COLO668 (cell line): ENCODE measurements around the gene ALK.

Source experiments
- DNase-seq: peaks from one replicate; lab custom pipeline; 2025; ENCODE audit not compliant: unreplicated experiment; lab: John Stamatoyannopoulos, UW

Gene ALK

GRCh38 chr2:29504746-29505145, 416.6 kb downstream of the ALK start:
- no peak for DNase-seq

GRCh38 chr2:29502460-29502911, 418.9 kb downstream of the ALK start:
- no peak for DNase-seq

- DNase-seq, result no peak
Observed at GRCh38 chr2:29497375-29497774, 424.0 kb downstream of the ALK start.

- DNase-seq, result no peak
Observed at GRCh38 chr2:29496198-29496597, 425.2 kb downstream of the ALK start.

- no peak for DNase-seq
Observed at GRCh38 chr2:29495536-29496060, 425.8 kb downstream of the ALK start.

- no peak for DNase-seq
Observed at GRCh38 chr2:29495068-29495467, 426.3 kb downstream of the ALK start.

GRCh38 chr2:29492701-29493100, 428.7 kb downstream of the ALK start:
- no peak for DNase-seq

GRCh38 chr2:29490045-29490444, 431.3 kb downstream of the ALK start:
- DNase-seq, result no peak

- no peak for DNase-seq
Observed at GRCh38 chr2:29489568-29489967, 431.8 kb downstream of the ALK start.

- no peak for DNase-seq
Observed at GRCh38 chr2:29487967-29488555, 433.3 kb downstream of the ALK start.

- no peak for DNase-seq
Observed at GRCh38 chr2:29485631-29486030, 435.8 kb downstream of the ALK start.

- DNase-seq, result no peak
Observed at GRCh38 chr2:29485117-29485516, 436.3 kb downstream of the ALK start.

GRCh38 chr2:29482867-29483266, 438.5 kb downstream of the ALK start:
- no peak for DNase-seq

- DNase-seq, result no peak
Observed at GRCh38 chr2:29482348-29482747, 439.0 kb downstream of the ALK start.

GRCh38 chr2:29481313-29481712, 440.1 kb downstream of the ALK start:
- no peak for DNase-seq

- no peak for DNase-seq
Observed at GRCh38 chr2:29480426-29480825, 441.0 kb downstream of the ALK start.

GRCh38 chr2:29479401-29479800, 442.0 kb downstream of the ALK start:
- no peak for DNase-seq

GRCh38 chr2:29478641-29479040, 442.7 kb downstream of the ALK start:
- DNase-seq, result no peak

GRCh38 chr2:29477186-29477585, 444.2 kb downstream of the ALK start:
- DNase-seq, result no peak

GRCh38 chr2:29475499-29475898, 445.9 kb downstream of the ALK start:
- no peak for DNase-seq

- DNase-seq, result no peak
Observed at GRCh38 chr2:29469961-29470360, 451.4 kb downstream of the ALK start.

- no peak for DNase-seq
Observed at GRCh38 chr2:29469516-29469915, 451.9 kb downstream of the ALK start.

GRCh38 chr2:29463181-29463900, 458.0 kb downstream of the ALK start:
- DNase-seq, result no peak
